Choroid plexus epithelial cell (primary cell): ENCODE measurements around the gene SLCO3A1.

Experiments used
- DNase-seq: peaks from one replicate; pipeline ENCODE4 v3.0.0-alpha.2; 2010; ENCODE audit warnings: low read depth
- H3K4me3 ChIP-seq: 2 replicates; pipeline ENCODE4 v1.5.1; 2011; ENCODE audit warnings: low read depth, mild to moderate bottlenecking, control low read depth, low read length, moderate library complexity
- CTCF ChIP-seq: conservative IDR thresholded peaks from 2 replicates; pipeline ENCODE4 v1.5.1; 2011; ENCODE audit warnings: low read depth, mild to moderate bottlenecking, control low read depth, inconsistent platforms, low read length, moderate library complexity

SLCO3A1 gene

GRCh38 chr15:91857224-91857585 lies 3.7 kb downstream of the SLCO3A1 start:
- no peak for DNase-seq
- no peak overlapping the region for H3K4me3 ChIP-seq
- TF ChIP-seq CTCF: no peak

GRCh38 chr15:91857772-91858171 lies 4.3 kb downstream of the SLCO3A1 start:
- no peak overlapping the region for H3K4me3 ChIP-seq
- no peak for TF ChIP-seq CTCF

GRCh38 chr15:91860498-91860897 lies 7.0 kb downstream of the SLCO3A1 start:
- TF ChIP-seq CTCF: no peak
- H3K4me3 ChIP-seq: no peak overlapping the region
- DNase-seq: no peak

More at GRCh38 chr15:91857772-91858171, 4.3 kb downstream of the SLCO3A1 start:
- DNase-seq: no peak

- no peak overlapping the region for H3K4me3 ChIP-seq
- TF ChIP-seq CTCF: no peak
- DNase-seq: no peak
Measured at GRCh38 chr15:91861223-91861622, 7.7 kb downstream of the SLCO3A1 start.

GRCh38 chr15:91862891-91863504 lies 9.5 kb downstream of the SLCO3A1 start:
- TF ChIP-seq CTCF: no peak
- no peak overlapping the region for H3K4me3 ChIP-seq
- no peak for DNase-seq

GRCh38 chr15:91863621-91864255 lies 10.2 kb downstream of the SLCO3A1 start:
- no peak for DNase-seq
- no peak for TF ChIP-seq CTCF
- H3K4me3 ChIP-seq: no peak overlapping the region

- no peak for DNase-seq
- no peak overlapping the region for H3K4me3 ChIP-seq
- TF ChIP-seq CTCF: no peak
Measured at GRCh38 chr15:91864664-91865063, 11.2 kb downstream of the SLCO3A1 start.
